CD14-positive monocyte (primary cell): Measurements from ENCODE around the gene AFAP1L1. TPM values are rescaled to one million over a fixed set of nuclear protein-coding genes. Genes with fewer than 3 reads are reported as not detected.
A peak's percentile ranks its signal among the peaks of the same experiment; 100 is the strongest.

ENCODE experiments used
- DNase-seq, 3 donors: peaks; one replicate each; pipeline ENCODE4 v3.0.0-alpha.2; 2011 to 2022
- H2AFZ ChIP-seq: 2 replicates; pipeline ENCODE4 v1.6.0; 2012; ENCODE audit warnings: mild to moderate bottlenecking, low read depth, low read length, inconsistent platforms; ENCODE audit not compliant: insufficient read depth, poor library complexity, severe bottlenecking
- H3K27ac ChIP-seq, 2 donors: 1 replicate in 1 of 2; 2 replicates in 1 of 2; pipeline ENCODE4 v1.5.1; 2012 to 2013; ENCODE audit warnings: low read length in 2 of 2, control low read depth in 1 of 2, inconsistent platforms in 1 of 2, low read depth in 1 of 2, mild to moderate bottlenecking in 1 of 2
- H3K27me3 ChIP-seq, 2 donors: one replicate each; pipeline versions ENCODE4 v1.6.0 to v1.6.1; 2011 to 2013; ENCODE audit warnings: low read length in 2 of 2; ENCODE audit not compliant: control insufficient read depth in 2 of 2, insufficient read depth in 2 of 2
- H3K36me3 ChIP-seq, 2 donors: replicated peaks in 1 of 2; 1 replicate in 1 of 2; 2 replicates in 1 of 2; pipeline versions ENCODE4 v1.5.1 to v1.6.1; 2012 to 2013; ENCODE audit warnings: low read length in 2 of 2, control low read depth in 1 of 2, inconsistent platforms in 1 of 2, mild to moderate bottlenecking in 1 of 2; ENCODE audit not compliant: insufficient read depth in 2 of 2, control insufficient read depth in 1 of 2
- H3K4me1 ChIP-seq, 2 donors: 1 replicate in 1 of 2; 2 replicates in 1 of 2; pipeline versions ENCODE4 v1.5.1 to v1.6.1; 2012 to 2013; ENCODE audit warnings: low read length in 2 of 2, control low read depth in 1 of 2, inconsistent platforms in 1 of 2, mild to moderate bottlenecking in 1 of 2, moderate library complexity in 1 of 2; ENCODE audit not compliant: insufficient read depth in 2 of 2, control insufficient read depth in 1 of 2
- H3K4me2 ChIP-seq: replicated peaks from 2 replicates; pipeline ENCODE3; 2012; ENCODE audit warnings: low read length, moderate library complexity, mild to moderate bottlenecking; ENCODE audit not compliant: poor library complexity, severe bottlenecking; ENCODE audit errors: extremely low read depth
- H3K4me3 ChIP-seq, 3 experiments: fragments of 200-600 bp in 1 of 3; sonication (generic) in 1 of 3; replicated peaks in 1 of 3; 1 replicate in 2 of 3; 2 replicates in 1 of 3; pipeline ENCODE4 v1.5.1; 2011 to 2013; ENCODE audit warnings: low read length in 3 of 3, mild to moderate bottlenecking in 3 of 3, control low read depth in 2 of 3, low read depth in 2 of 3, inconsistent platforms in 1 of 3, moderate library complexity in 1 of 3
- H3K79me2 ChIP-seq: 2 replicates; pipeline ENCODE4 v1.6.0; 2012; ENCODE audit warnings: mild to moderate bottlenecking, control low read depth, inconsistent platforms, low read length, moderate library complexity; ENCODE audit not compliant: insufficient read depth
- H3K9ac ChIP-seq: 2 replicates; pipeline ENCODE4 v1.6.0; 2017; ENCODE audit warnings: low read length, mild to moderate bottlenecking; ENCODE audit not compliant: insufficient read depth, poor library complexity, severe bottlenecking
- H3K9me3 ChIP-seq, 2 donors: replicated peaks in 1 of 2; 1 replicate in 1 of 2; 2 replicates in 1 of 2; pipeline versions ENCODE4 v1.5.1 to v1.6.1; 2012 to 2013; ENCODE audit warnings: low read length in 2 of 2, control low read depth in 1 of 2; ENCODE audit not compliant: control insufficient read depth in 1 of 2, insufficient read depth in 1 of 2
- H4K20me1 ChIP-seq: 2 replicates; pipeline ENCODE4 v1.6.0; 2012; ENCODE audit warnings: mild to moderate bottlenecking, low read length, control low read depth, moderate library complexity; ENCODE audit not compliant: insufficient read depth
- H3K27ac Mint-ChIP-seq, 7 donors: one replicate each; pipeline ENCODE4 v1.8.0; 2020; ENCODE audit warnings: mild to moderate bottlenecking in 7 of 7, mixed read lengths in 7 of 7, moderate library complexity in 6 of 7, inconsistent platforms in 2 of 7
- H3K27me3 Mint-ChIP-seq, 3 donors: one replicate each; pipeline ENCODE4 v1.8.0; 2021 to 2022; ENCODE audit warnings: low read depth in 3 of 3, mild to moderate bottlenecking in 3 of 3, mixed read lengths in 3 of 3, moderate library complexity in 3 of 3, inconsistent platforms in 1 of 3
- H3K36me3 Mint-ChIP-seq, 2 donors: one replicate each; pipeline ENCODE4 v1.8.0; 2020; ENCODE audit warnings: mixed read lengths in 2 of 2, inconsistent platforms in 1 of 2, mild to moderate bottlenecking in 1 of 2
- H3K4me1 Mint-ChIP-seq: one replicate; pipeline ENCODE4 v1.8.0; 2020; ENCODE audit warnings: mild to moderate bottlenecking, mixed read lengths
- H3K4me3 Mint-ChIP-seq, 2 donors: one replicate each; pipeline ENCODE4 v1.8.0; 2020; ENCODE audit warnings: mild to moderate bottlenecking in 2 of 2, mixed read lengths in 2 of 2, moderate library complexity in 1 of 2
- H3K9me3 Mint-ChIP-seq, 7 donors: one replicate each; pipeline ENCODE4 v1.8.0; 2020 to 2022; ENCODE audit warnings: mixed read lengths in 7 of 7, mild to moderate bottlenecking in 6 of 7, moderate library complexity in 6 of 7, inconsistent platforms in 2 of 7
- CTCF ChIP-seq: fragments of 200-600 bp; IDR thresholded peaks from one replicate; pipeline ENCODE4 v1.8.0; 2022; ENCODE audit warnings: antibody characterized with exemption, mild to moderate bottlenecking
- WGBS: methylation state at CpG from one replicate; pipeline ENCODE4 v1.1.5; 2013; ENCODE audit warnings: missing lambda C conversion rate; ENCODE audit not compliant: insufficient coverage; 5-methylcytosine and 5-hydroxymethylcytosine counted together
- intact Hi-C, 2 donors: fragments of 100-400 bp; cut with micrococcal nuclease; formaldehyde crosslinking; loops; one replicate each; pipeline versions ENCODE4 v1.15.0 to v1.15.1; 2023
- polyA plus RNA-seq, 3 donors: library from polyadenylated mRNA; depleted of rRNA in 1 of 3; unstranded in 2 of 3; stranded (reverse) in 1 of 3; fragments of 300-500 nt in 2 of 3; fragments of >200 nt in 1 of 3; fragmentation: Illumina TruSeq in 2 of 3; gene quantifications; 1 replicate in 2 of 3; 2 replicates in 1 of 3; pipeline ENCODE4 v1.2.3, GENCODE V29; 2012 to 2021

AFAP1L1 gene
- polyA plus RNA-seq, 3 donors, result not detected

- H3K27ac Mint-ChIP-seq, result peak overlapping the region in 5 of 7 donors; percentile 14 to 89 (median 58)
- WGBS, result no CpG with 5 or more reads among the region's 1 CpG
Observed at GRCh38 chr5:149360272-149360671, 88.6 kb downstream of the AFAP1L1 start.

GRCh38 chr5:149362541-149362940 lies 90.9 kb downstream of the AFAP1L1 start:
- H3K27ac ChIP-seq, result no peak overlapping the region
- peaks cover 32 to 35% of the 10 kb centered on the region in 2 donors for H3K4me1 ChIP-seq
- Mint-ChIP-seq H3K27me3 (peaks cover 0 to 1% (median 0%) of the 10 kb centered on the region in 3 donors), H3K9me3 (no peaks in the 10 kb centered on the region), H3K36me3 (peaks cover 13 to 18% of the 10 kb centered on the region in 2 donors), H3K27ac (peak overlapping the region in 1 of 7 donors; percentile 46), H3K4me3 (no peak overlapping the region), H3K4me1 (peaks cover 43% of the 10 kb centered on the region)
- intact Hi-C loops, result no loop called here
- H2AFZ ChIP-seq, result no peak overlapping the region
- peaks cover 11% of the 10 kb centered on the region for H3K79me2 ChIP-seq
- no peak overlapping the region for H3K9ac ChIP-seq
- H3K27me3 ChIP-seq, result no peaks in the 10 kb centered on the region
- no peak overlapping the region for H3K4me3 ChIP-seq
- H3K9me3 ChIP-seq, result no peaks in the 10 kb centered on the region
- no peak for DNase-seq
- H3K4me2 ChIP-seq, result no peak overlapping the region
- H3K36me3 ChIP-seq, result peaks cover 0 to 6% of the 10 kb centered on the region in 2 donors
- no peak for TF ChIP-seq CTCF
- H4K20me1 ChIP-seq, result peaks cover 6% of the 10 kb centered on the region
- 98% methylated on average over 9 of the region's 12 CpGs for whole genome bisulfite sequencing

More at GRCh38 chr5:149360272-149360671, 88.6 kb downstream of the AFAP1L1 start:
- Histone ChIP-seq H2AFZ (no peak overlapping the region), H3K4me2 (peak overlapping the region; percentile 21), H3K4me1 (peaks cover 36 to 41% of the 10 kb centered on the region in 2 donors), H3K9ac (no peak overlapping the region), H3K79me2 (peaks cover 11% of the 10 kb centered on the region), H3K9me3 (no peaks in the 10 kb centered on the region), H3K36me3 (peaks cover 0 to 11% of the 10 kb centered on the region in 2 donors), H3K4me3 (no peak overlapping the region), H3K27ac (peak overlapping the region in 1 of 2 donors; percentile 50), H3K27me3 (no peaks in the 10 kb centered on the region), H4K20me1 (peaks cover 6% of the 10 kb centered on the region)
- peak overlapping the region in 1 of 2 donors; percentile 50 for H3K4me3 Mint-ChIP-seq
- no peak for TF ChIP-seq CTCF
- H3K36me3 Mint-ChIP-seq, result peaks cover 17 to 24% of the 10 kb centered on the region in 2 donors
- intact Hi-C loops, result no loop called here
- DNase-seq, result no peak
- H3K27me3 Mint-ChIP-seq, result peaks cover 0 to 1% (median 0%) of the 10 kb centered on the region in 3 donors
- no peaks in the 10 kb centered on the region for H3K9me3 Mint-ChIP-seq
- H3K4me1 Mint-ChIP-seq, result peaks cover 43% of the 10 kb centered on the region
